Stimulated activated CD8-positive, alpha-beta memory T cell treated with anti-CD3 and anti-CD28 coated beads, Interleukin-7, amount 100 ng/mL, for 24 hours (primary cell): ENCODE data around the gene SPINT2.
"Not testable (repeated sequence)": the region's sequence is repeated elsewhere in the genome, so short reads cannot be mapped to it uniquely, and the experiment has no call there.

Experiments used
- DNase-seq: peaks from one replicate; pipeline ENCODE4 v3.0.0-alpha.2; 2020; ENCODE audit warnings: low read depth

SPINT2 gene

DNA sequence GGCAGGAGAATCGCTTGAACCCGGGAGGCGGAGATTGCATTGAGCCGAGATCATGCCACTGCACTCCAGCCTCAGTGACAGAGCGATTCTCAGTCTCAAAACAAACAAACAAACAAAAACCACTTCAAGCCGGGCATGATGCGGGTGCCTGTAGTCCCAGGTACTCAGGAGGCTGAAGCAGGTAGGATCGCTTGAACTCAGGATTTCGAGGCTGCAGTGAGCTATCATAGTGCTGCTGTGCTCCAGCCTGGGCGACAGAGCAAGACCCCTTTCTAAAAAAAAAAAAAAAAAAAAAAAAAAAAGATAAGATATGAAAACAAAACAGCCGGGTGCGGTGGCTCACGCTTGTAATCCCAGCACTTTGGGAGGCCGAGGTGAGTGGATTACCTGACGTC is 21.1 kb upstream of the SPINT2 start:
- no peak for DNase-seq

DNA sequence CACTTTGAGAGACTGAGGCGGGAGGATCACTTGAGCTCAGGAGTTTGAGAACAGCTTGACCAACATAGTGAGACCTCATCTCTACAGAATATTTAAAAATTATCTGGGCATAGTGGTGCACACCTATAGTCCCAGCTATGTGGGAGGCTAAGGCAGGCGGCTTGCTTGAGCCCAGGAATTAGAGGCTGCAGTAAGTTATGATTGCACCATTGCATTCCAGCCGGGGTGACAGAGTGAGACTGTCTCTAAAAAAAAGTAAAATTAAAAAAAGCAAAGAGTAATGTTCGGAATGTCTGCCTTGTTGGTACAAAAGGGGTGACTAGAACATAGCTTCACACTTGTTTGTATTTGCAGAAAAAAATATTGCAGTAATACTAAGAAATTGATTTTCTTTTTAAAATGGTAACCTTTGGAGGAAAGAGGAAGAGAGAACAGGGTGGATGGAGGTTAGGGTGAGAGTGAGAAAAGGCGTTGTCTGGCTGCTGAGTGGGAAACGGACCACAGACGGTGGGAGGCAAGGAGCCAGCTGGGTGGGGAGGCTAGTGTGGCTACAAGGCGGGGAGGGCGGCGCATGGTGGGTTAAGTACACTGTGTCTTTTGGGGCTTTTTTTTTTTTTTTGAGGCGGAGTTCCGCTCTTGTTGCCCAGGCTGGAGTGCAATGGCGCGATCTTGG is 18.4 kb upstream of the SPINT2 start:
- DNase-seq = no peak

GRCh38 chr19:38247126-38247525 is 17.2 kb upstream of the SPINT2 start:
- DNase-seq = no peak

DNA sequence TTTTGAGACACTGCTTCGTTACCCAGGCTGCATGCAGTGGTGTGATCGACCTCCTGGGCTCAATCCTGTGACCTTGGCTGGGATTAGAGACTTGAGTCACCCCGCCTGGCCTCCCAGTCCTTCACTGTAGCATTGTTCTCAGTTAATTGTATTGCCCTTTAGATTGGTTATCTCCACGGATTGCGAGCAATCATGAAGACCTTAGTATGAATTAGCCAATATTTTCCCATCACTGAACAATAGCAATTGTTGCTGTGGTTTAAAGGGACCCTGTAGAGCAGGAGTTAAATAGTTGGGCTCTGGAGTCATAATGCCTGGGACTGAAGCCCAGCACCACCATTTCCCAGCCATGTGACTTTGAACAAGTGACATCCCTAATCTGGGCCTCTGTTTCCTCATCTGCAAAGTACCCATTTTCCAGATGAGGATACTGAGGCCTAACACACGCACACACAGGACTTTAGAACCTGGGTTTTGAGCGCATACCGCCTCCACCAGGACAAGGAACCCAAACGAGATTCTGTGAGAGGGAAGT is 16.6 kb upstream of the SPINT2 start:
- no peak for DNase-seq

DNA sequence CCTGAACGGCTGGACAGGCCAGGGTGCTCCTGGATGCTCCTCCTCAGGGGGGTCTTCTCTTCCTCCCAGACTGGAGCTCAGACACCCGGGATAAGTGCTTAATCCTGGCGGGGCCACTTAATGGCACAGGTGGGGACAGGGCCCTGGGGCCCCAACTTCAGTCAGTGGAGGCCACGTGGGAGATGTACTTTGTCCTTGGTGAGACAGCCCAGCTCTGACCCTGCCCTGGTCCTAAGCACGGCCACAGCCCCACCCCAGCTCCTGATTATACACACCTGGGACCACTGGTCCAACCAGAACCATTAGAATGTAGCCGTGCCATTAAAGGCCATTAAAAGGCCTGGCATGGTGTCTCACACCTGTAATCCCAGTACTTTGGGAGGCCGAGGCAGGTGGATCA is 16.0 kb upstream of the SPINT2 start:
- no peak for DNase-seq

DNA sequence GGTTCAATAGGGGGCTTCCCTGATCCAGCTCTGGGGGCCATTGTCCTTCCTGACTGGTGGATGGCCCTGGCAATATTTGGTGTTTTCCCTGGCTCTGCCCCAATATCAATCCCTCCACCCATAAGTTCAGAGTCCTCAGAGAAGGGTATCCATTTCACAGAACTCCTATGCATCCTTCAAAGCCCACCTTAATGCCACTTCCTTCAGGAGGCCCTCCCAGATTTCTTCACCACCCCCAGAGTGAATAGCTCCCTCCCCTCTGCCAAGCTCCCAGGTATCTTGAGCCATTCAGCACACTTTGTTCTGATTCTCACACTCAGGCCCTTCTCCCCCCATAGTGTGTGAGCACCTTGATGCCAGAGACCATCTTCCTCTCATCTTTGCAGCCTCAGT is 13.9 kb upstream of the SPINT2 start:
- DNase-seq = no peak

DNA sequence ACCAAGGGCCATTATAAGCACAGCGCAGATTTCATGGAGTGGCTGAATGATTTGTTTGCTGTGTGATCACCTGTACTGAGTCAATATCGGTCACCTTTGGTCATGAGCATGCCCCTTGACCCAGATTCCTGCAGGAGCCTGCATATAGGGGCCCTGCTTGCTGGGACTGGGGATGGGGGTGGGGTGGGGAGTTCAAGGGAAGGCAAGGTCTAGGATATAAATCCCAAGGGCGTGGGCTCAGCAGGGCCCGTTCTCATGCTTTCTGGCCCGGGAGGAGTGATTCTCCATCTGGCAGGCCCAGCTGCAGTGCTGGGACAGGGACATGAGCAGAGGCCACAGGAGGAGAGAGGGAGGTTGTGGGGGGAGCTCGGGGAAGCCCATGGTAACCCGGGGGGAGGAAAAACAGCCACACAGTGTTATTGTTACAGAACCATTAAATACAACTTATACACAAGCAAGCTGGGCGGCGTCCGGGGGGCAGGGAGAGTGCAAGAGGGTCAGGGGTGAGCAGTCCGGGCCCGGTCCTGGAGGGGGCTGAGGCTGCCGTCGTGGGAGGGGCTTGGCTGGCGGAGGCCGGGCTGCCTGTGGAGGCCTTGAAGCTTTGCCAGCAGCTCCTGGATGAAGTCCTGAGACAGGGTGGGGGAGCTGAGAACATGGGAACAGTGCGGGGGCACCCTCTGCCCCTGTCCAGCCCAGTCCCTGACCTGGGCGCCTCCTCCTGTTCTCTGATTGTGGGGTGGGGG is 13.4 kb upstream of the SPINT2 start:
- no peak for DNase-seq

- no peak for DNase-seq
Measured at GRCh38 chr19:38251564-38252051, 12.8 kb upstream of the SPINT2 start.

- no peak for DNase-seq
Measured at GRCh38 chr19:38252385-38252784, 12.0 kb upstream of the SPINT2 start.

DNA sequence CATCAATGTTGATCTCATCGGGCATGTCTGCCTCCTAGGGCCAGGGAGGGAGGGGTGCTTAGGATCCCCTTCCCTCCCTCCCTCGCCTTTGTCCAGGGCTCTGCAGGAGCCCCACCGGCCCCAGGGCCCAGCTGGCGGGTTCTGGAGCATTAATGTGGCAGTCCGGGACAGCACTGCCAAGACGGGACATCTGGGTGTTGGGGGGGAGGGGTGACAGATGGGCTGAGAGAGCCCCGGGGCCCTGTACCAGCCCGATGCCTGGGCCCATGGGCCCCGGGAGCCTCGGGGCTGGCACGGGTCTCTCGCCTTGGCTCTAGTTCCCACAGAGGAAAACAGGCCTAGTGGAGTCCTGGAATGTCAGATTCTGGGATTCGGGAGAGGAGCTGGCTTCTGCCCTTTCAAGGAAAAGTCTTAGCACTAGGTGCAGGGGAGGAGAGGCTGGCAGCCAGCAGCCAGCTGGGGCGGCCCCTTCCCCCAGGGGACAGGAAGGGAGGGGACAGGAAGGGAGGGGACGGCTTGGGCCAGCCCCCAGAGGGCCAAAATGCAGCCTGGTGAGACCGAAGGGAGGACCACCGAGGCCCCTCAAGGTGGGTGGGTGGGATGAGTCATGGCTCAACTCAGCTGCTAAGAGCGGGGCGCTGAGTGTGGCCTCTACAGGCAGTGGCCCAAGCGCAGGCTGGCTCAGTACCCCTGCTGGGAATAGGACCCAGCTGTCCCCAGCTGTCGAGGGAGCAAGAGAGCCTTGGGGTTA is 11.3 kb upstream of the SPINT2 start:
- DNase-seq = no peak

DNA sequence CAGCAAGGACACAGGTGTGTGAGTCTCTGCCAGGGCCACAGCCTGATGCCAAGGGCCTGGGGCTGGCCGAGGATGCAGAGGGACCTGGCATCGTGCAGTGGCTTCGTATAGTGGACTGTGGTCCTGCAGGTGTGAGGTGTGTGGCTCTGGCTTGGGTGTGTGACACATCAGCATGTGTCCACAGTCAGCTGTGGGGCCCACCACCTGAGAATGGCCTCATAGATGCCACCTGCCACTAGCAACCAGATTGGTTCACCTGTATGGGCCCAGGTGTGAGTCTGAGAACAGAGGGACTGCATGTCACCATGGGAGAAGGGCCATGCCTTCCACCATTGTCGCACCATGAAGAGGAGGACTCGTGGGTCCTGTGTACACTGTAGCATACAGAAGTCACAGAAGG is 10.6 kb upstream of the SPINT2 start:
- no peak for DNase-seq

DNA sequence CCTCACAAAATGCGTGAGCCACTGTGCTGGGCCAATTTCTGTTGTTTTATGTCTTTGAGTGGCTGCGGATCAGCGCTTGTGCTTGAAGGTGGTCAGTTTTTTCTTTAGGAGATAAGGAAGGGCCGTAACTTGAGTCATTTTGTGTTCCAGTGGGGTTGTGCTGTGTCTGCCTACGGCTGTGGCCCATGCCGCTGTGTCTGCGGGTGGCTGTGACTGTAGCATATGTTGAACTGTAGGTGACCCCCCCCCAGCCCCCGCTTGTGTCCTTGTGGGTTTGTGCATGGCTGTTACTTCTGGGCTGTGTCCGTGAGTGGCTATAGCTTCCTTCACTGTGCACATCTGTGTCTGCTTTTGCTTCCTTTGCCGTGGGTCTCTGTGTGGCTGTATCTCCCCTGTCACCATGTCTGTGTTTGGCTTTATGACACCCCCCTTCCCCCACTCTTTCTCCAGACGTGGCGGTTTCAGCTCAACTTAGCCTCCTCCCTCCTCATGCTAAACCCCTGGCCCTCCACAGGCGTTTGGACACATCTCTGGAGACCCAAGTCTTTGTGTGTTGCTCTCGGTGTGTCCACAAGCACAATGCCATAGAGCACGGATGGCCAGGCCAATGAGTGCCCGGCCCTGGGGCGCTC is 8.9 kb upstream of the SPINT2 start:
- DNase-seq = no peak

GRCh38 chr19:38261942-38262341 is 2.4 kb upstream of the SPINT2 start:
- not testable (repeated sequence) for DNase-seq

GRCh38 chr19:38262585-38263268 is 1.6 kb upstream of the SPINT2 start:
- no peak for DNase-seq

- DNase-seq = peak; percentile 26
Measured at GRCh38 chr19:38263689-38264485, 486 bp upstream of the SPINT2 start.

GRCh38 chr19:38265213-38265861 is 964 bp downstream of the SPINT2 start:
- no peak for DNase-seq

DNA sequence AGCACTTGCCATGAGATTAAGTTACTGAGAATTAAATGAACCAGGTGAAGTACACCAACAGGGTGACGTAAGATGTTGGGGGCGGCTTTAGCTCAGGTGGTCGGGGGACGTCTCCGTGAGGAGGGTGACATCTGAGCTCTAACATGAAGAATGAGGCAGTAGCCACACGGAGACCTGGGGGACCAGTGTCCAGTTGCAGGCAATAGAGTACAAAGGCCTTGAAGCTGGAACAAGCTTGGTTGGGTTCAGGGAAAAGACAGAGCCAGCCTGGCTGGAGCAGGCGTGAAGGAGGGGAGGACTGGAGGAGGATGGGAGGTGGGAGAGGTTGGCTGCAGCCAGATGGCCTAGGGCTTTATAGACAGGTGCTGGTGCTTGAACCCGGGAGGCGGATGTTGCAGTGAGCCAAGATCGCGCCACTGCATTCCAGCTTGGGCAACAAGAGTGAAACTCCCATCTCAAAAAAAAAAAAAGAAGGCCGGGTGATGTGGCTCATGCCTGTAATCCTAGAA is 1.6 kb downstream of the SPINT2 start:
- no peak for DNase-seq

DNA sequence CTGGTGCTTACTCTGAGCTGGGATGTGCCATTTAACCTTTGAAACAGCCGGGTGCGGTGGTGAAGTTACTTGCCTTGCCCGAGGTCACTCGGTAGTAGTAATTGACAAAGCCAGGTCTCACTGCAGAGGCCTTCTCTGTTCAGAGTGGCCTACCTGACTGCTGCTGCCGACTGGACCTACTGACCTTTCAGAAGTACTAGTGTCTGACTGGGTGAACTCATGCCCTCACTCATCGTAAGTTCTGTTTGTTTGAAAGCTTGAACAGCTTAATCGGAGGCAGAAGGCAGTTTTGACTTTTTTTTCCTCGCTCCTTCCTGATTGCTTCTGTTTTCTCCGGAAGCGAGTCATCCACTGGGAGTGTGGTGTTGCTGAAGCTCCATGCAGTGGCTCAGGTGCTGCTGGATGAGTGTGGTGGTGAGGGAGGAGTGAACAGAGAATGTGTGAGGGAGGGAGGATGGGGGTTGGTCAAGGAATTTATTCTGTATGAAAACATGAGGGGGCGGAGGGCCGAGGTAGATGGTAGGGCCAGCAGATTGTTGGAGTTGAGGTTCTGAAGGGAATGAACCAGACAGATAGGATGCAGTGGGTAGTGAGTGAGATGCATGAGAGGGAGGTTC is 2.7 kb downstream of the SPINT2 start:
- DNase-seq = no peak

DNA sequence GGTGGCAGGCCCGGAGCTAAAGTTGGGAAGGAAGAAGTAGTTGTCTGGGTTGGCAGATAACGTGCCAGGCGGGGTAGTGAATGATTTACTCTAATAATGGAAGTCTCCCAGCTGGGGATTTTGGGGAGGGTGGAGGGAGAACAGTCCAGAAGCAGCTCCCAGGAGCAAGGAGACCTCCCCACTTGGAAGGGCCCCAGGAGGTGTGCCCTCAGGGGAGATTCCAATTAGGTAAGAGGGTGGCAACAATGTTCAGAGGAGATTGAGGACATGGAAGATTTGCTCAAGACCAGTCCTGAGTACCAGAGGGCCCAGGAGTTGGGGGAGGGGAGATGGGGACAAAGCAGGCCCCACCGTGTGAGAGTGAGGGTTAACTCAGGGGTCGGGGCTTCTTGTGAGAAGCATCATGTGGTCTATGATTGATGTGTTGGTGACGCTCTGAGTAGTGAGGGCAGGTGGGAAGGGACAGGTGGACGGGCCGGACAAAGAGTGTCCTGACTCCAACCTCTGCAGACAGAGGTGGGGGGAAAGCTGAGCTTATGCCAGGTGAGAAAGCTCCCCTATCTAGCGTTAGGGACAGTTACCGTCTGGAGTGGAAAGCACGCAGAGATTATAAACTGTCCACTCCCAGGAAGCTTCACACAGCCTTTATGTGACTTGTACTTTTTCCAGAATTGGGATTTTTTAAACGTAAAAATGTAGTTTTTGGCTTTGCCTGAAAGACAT is 3.5 kb downstream of the SPINT2 start:
- no peak for DNase-seq
